Body of pancreas (tissue), 4 donors: ENCODE measurements around the gene TMPRSS9.

Source experiments
- POLR2A ChIP-seq, 3 donors: fragments of 450-650 bp; IDR thresholded peaks; one replicate each; pipeline ENCODE4 v1.6.1; 2016; ENCODE audit warnings: antibody characterized with exemption in 3 of 3, mild to moderate bottlenecking in 2 of 3
- TF ChIP-seq, protein P1 (sequence below), 7 experiments: fragments of 450-650 bp in 4 of 7; fragments of 200-600 bp in 3 of 7; sonication (generic) in 3 of 7; IDR thresholded peaks; one replicate each; pipeline ENCODE4 v1.5.1; 2016 to 2019; ENCODE audit warnings: antibody characterized with exemption in 7 of 7

DNA sequence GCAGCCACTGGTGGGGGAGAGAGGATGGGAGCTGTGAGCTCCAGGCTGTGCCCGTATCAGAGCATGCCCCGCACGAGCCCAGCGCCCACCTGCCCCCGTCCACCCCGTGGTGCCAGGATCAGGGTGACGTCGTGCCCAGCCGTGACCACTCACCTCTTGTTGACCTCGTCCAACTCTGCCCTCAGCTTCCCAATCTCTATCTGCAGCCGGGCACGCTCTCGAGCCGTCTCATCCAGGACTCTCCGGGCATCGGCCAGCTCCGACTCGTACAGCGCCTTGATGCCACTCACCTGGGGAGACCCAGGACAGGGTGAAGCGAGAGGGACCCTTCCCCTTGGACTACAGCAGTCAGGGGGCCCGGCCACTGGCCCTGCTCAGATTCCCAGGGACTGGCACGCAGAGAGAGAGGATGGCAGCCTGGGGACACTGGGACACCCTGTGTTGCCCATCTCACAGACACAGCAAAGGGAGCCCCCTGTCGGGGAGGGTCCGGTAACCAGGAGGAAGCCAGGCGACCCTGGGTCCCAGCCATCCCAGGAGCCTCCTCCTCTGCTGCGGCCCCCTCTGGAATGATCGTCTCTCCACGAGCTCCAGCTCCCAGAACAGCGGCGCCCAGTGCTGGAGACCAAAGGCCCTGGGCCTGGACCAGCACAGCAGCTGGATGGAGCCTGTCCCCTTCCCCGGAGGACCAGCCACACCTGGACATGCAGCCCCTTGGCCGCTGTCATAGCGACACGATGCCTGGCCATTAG is 84.4 kb downstream of the TMPRSS9 start:
- TF ChIP-seq, protein P1, sequence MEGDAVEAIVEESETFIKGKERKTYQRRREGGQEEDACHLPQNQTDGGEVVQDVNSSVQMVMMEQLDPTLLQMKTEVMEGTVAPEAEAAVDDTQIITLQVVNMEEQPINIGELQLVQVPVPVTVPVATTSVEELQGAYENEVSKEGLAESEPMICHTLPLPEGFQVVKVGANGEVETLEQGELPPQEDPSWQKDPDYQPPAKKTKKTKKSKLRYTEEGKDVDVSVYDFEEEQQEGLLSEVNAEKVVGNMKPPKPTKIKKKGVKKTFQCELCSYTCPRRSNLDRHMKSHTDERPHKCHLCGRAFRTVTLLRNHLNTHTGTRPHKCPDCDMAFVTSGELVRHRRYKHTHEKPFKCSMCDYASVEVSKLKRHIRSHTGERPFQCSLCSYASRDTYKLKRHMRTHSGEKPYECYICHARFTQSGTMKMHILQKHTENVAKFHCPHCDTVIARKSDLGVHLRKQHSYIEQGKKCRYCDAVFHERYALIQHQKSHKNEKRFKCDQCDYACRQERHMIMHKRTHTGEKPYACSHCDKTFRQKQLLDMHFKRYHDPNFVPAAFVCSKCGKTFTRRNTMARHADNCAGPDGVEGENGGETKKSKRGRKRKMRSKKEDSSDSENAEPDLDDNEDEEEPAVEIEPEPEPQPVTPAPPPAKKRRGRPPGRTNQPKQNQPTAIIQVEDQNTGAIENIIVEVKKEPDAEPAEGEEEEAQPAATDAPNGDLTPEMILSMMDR (IDR thresholded peaks at IDR 0.05) = no peak
- no peak for TF ChIP-seq POLR2A (IDR thresholded peaks at IDR 0.05)
